Right lobe of liver (tissue), 4 donors: ENCODE data around the gene IL36G.

ENCODE experiments used
- POLR2A ChIP-seq: fragments of 450-650 bp; IDR thresholded peaks from one replicate; pipeline ENCODE4 v1.6.1; 2017; ENCODE audit warnings: antibody characterized with exemption, mild to moderate bottlenecking
- TF ChIP-seq, protein P1 (sequence below), 4 donors: fragments of 200-600 bp in 3 of 4; fragments of 450-650 bp in 1 of 4; IDR thresholded peaks; one replicate each; pipeline versions ENCODE4 v1.5.1 to v1.8.0; 2016 to 2022; ENCODE audit warnings: antibody characterized with exemption in 4 of 4, mild to moderate bottlenecking in 2 of 4
- donor health status: DM: no; HTN: no; CAD: no.
- donor health status: DM: no; HTN: no; CAD: no.
- donor health status: DM: no; HTN: yes; CAD: no.

DNA sequence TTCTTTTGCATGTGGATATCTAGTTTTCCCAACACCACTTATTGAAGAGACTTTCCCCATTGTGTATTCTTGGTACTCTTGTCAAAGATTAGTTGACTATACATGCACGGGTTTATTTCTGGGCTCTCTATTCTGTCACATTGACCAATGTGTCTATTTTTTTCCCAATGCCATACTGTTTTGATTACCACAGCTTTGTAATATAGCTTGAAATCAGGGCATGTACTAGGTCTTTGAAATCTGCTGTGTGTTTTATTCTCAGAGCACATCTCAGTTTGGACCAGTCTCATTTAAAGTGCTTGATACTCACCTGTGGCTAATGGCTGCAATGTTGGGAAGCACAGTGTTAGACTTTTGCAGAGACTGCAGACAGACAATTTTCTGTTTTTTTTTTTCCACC is 32.8 kb upstream of the IL36G start:
- TF ChIP-seq POLR2A = no peak
- TF ChIP-seq, protein P1, sequence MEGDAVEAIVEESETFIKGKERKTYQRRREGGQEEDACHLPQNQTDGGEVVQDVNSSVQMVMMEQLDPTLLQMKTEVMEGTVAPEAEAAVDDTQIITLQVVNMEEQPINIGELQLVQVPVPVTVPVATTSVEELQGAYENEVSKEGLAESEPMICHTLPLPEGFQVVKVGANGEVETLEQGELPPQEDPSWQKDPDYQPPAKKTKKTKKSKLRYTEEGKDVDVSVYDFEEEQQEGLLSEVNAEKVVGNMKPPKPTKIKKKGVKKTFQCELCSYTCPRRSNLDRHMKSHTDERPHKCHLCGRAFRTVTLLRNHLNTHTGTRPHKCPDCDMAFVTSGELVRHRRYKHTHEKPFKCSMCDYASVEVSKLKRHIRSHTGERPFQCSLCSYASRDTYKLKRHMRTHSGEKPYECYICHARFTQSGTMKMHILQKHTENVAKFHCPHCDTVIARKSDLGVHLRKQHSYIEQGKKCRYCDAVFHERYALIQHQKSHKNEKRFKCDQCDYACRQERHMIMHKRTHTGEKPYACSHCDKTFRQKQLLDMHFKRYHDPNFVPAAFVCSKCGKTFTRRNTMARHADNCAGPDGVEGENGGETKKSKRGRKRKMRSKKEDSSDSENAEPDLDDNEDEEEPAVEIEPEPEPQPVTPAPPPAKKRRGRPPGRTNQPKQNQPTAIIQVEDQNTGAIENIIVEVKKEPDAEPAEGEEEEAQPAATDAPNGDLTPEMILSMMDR (IDR thresholded peaks at IDR 0.05) = no peak
